AG10803 (cell line): ENCODE measurements around the gene FBXO10.
A peak's percentile ranks its signal among the peaks of the same experiment; 100 is the strongest.

ENCODE experiments used
- DNase-seq: peaks from one replicate; pipeline ENCODE4 v3.0.0; 2010; ENCODE audit warnings: low read depth
- H3K4me3 ChIP-seq: 2 replicates; pipeline ENCODE4 v1.5.1; 2011; ENCODE audit warnings: mild to moderate bottlenecking, low read length, control low read depth
- TF ChIP-seq, protein P1 (sequence below): conservative IDR thresholded peaks from 2 replicates; pipeline ENCODE4 v1.5.1; 2011; ENCODE audit warnings: mild to moderate bottlenecking, low read length, control low read depth, inconsistent platforms

FBXO10 gene

DNA sequence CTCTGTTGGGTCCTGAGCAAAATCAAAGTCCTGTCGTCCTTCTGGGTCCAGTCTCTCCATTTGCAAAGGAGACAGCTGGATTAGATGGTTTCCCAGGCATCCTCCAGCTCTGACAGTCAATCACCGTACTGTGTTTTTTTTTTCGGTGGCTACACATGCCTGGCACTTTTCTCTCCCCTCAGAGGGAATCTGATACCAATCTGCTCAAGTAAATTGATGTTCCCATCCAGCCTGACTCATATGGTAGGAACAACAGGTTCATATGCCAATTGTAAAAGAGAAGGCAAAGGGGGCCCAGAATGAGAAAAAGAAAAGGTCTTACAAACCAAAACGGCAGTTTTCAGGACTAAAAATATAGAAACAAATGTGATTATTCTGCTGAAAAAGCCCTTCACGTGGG is 1.2 kb downstream of the FBXO10 start:
- no peak for DNase-seq
- H3K4me3 ChIP-seq: peak overlapping the region; percentile 66
- TF ChIP-seq, protein P1, sequence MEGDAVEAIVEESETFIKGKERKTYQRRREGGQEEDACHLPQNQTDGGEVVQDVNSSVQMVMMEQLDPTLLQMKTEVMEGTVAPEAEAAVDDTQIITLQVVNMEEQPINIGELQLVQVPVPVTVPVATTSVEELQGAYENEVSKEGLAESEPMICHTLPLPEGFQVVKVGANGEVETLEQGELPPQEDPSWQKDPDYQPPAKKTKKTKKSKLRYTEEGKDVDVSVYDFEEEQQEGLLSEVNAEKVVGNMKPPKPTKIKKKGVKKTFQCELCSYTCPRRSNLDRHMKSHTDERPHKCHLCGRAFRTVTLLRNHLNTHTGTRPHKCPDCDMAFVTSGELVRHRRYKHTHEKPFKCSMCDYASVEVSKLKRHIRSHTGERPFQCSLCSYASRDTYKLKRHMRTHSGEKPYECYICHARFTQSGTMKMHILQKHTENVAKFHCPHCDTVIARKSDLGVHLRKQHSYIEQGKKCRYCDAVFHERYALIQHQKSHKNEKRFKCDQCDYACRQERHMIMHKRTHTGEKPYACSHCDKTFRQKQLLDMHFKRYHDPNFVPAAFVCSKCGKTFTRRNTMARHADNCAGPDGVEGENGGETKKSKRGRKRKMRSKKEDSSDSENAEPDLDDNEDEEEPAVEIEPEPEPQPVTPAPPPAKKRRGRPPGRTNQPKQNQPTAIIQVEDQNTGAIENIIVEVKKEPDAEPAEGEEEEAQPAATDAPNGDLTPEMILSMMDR: no peak

DNA sequence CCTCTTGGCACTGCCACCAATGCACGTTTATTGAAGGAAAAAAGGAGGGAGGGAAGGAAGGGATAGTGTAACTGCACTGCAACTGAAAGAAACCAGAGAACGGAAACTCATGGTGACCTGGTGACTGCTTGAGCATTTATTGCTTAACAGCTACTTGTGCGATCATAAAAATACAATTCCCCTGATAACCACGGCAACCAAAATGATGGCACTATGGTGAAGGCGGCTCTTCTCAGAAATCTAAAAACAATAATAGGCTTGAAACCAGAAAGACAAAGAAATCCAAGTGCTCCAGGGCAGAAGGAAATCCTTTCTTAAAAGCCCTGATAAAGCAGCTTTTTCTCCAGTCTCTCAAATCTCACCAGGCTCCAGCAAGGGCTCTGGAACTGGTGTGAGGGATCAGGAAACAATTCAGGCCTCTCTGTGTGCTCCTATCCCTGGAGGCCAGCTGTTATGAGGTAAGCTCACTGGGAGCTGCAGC is 1.9 kb downstream of the FBXO10 start:
- peak; percentile 46 for DNase-seq
- TF ChIP-seq, protein P1: no peak
- H3K4me3 ChIP-seq: no peak overlapping the region

DNA sequence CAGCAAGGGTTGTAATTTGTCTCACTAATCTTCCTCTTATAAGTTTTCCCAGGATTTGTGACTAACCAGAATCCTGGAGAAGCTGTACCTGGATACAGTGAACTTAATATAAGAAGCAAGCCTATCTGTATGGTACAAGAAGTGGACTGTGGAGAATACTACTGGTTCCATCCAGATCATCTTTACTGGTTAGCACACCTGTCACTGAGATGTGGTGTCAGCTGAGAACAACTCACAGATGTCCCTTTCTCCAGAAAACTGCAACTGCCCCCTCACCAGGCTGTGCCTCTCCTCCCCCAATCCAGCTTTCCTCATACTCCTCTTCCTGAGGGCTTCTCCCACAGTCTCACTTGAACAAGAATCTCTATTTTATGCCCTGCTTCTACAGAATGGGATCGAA is 4.9 kb downstream of the FBXO10 start:
- DNase-seq: no peak
- TF ChIP-seq, protein P1: no peak
- no peak overlapping the region for H3K4me3 ChIP-seq

DNA sequence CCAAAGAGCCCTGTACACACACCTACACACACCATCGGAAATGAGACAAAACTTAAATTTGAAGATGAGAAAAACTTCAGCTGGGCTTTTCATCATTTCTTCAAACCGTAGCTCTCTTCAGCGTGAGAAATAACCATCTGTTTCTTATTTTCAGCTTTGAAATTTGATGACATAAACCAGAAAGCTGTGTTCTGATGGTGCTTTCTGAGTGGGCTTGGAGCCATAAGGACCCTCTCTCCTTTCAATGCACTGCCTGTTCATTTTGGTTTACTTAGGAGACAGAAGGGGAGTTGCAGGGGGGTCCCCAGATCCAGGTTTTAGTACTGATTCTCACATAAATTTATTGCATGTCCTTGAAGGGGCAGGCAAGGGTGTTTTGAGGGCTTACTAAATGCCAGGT is 9.5 kb downstream of the FBXO10 start:
- TF ChIP-seq, protein P1: no peak
- no peak overlapping the region for H3K4me3 ChIP-seq
- peak; percentile 18 for DNase-seq

DNA sequence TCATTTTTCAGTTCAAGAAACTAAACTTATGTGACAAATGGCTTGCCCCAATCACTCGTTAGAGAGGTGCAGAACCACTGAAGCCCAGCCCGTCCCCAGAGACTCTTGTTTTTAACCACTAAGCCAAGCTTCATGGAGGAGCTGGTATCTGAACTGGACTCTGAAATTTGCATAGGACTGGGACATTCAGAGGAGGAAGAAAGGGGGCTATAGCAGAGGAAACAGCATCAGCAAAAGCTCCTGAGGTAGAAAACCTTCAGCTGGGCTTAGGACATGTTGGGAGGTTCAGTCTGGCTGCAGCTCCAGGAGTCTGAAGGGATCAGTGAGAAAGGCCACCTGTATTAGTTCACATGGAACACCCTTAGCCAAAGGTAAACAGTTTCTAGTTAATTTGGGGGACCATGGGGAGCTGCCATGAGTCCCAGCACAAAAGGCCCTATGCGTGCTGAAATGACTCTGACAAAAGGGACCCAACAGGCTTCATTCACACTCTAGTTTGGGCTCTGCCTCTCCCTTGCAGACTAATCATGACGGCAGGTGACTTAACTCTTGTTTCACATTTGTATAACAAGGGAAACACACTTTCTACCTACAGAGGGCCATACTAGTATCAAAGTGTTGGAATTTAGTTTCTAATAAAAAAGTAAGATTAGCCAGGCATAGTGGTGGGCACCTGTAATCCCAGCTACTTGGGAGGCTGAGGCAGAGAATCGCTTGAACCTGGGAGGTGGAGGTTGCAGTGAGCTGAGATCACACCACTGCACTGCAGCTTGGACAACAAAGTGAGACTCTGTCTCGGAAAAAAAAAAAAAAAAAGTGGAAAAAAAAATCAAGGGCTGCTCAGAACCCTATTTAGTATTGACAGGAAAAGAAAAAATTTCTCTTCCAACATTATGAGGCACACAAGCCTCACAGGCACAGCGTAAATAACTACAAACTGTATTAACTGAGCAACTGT is 10.2 kb downstream of the FBXO10 start:
- no peak for DNase-seq
- TF ChIP-seq, protein P1: no peak
- H3K4me3 ChIP-seq: no peak overlapping the region

DNA sequence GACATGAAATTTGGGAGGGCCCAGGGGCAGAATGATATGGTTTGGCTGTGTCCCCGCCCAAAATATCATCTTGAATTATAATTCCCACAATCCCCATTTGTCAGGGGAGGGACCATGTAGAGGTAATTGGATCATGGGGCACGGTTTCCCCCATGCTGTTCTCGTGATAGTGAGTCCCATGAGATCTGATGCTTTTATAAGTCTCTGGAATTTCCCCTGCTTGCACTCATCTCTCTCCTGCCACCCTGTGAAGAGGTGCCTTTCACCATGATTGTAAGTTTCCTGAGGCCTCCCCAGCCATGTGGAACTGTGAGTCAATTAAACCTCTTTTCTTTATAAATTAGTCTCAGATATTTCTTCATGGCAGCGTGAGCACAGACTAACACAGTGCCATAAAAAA is 11.3 kb downstream of the FBXO10 start:
- DNase-seq: no peak
- no peak overlapping the region for H3K4me3 ChIP-seq

More for the DNA sequence above, 11.3 kb downstream of the FBXO10 start:
- TF ChIP-seq, protein P1: no peak
